GM21423 (cell line): Measurements from ENCODE around the gene PCDHA9.
"Not testable (repeated sequence)": the region's sequence is repeated elsewhere in the genome, so short reads cannot be mapped to it uniquely, and the experiment has no call there.

Source experiments
- ATAC-seq: cut with Tn5 transposase; IDR thresholded peaks from one replicate; pipeline ENCODE4 v1.9.1; 2021; ENCODE audit warnings: mild to moderate bottlenecking, moderate library complexity; ENCODE audit not compliant: unreplicated experiment

Gene PCDHA9

GRCh38 chr5:140848139-140849102 is at the start of gene PCDHA9:
Gene PCDHA9 (plus strand): TSS chr5:140848382. CDS start chr5:140848496, 114 bp downstream.
- not testable (repeated sequence) for ATAC-seq

GRCh38 chr5:140800816-140801493 is 47.2 kb upstream of the PCDHA9 start, which contains the start of gene PCDHA3:
Gene PCDHA3 (plus strand): TSS chr5:140801057.
- no peak for ATAC-seq

- no peak for ATAC-seq
Observed at GRCh38 chr5:140801494-140801841, 46.7 kb upstream of the PCDHA9 start.

- not testable (repeated sequence) for ATAC-seq
Observed at GRCh38 chr5:140802381-140802780, 45.8 kb upstream of the PCDHA9 start.

GRCh38 chr5:140802781-140803271 is 45.4 kb upstream of the PCDHA9 start:
- ATAC-seq, result no peak

- no peak for ATAC-seq
Observed at GRCh38 chr5:140806834-140807775, 41.1 kb upstream of the PCDHA9 start, which contains the start of gene PCDHA4. Gene PCDHA4 (plus strand): TSS chr5:140807068.

- not testable (repeated sequence) for ATAC-seq
Observed at GRCh38 chr5:140808241-140808888, 39.8 kb upstream of the PCDHA9 start.

GRCh38 chr5:140808889-140809291 is 39.3 kb upstream of the PCDHA9 start:
- no peak for ATAC-seq

- ATAC-seq, result no peak
Observed at GRCh38 chr5:140821375-140822280, 26.6 kb upstream of the PCDHA9 start, which contains the start of gene PCDHA5. Gene PCDHA5 (plus strand): TSS chr5:140821613.

GRCh38 chr5:140822281-140822629 is 25.9 kb upstream of the PCDHA9 start:
- ATAC-seq, result no peak

GRCh38 chr5:140822969-140823368 is 25.2 kb upstream of the PCDHA9 start:
- ATAC-seq, result not testable (repeated sequence)

GRCh38 chr5:140823475-140823874 is 24.7 kb upstream of the PCDHA9 start:
- no peak for ATAC-seq

- no peak for ATAC-seq
Observed at GRCh38 chr5:140827704-140828361, 20.3 kb upstream of the PCDHA9 start, which contains the start of gene PCDHA6. Gene PCDHA6 (plus strand): TSS chr5:140827960. CDS start chr5:140828092, 132 bp downstream.

GRCh38 chr5:140828362-140828737 is 19.8 kb upstream of the PCDHA9 start:
- ATAC-seq, result no peak

- ATAC-seq, result not testable (repeated sequence)
Observed at GRCh38 chr5:140829511-140830501, 18.4 kb upstream of the PCDHA9 start.

- ATAC-seq, result no peak
Observed at GRCh38 chr5:140833993-140834392, 14.2 kb upstream of the PCDHA9 start, which contains the start of gene PCDHA7. Gene PCDHA7 (plus strand): TSS chr5:140834269. CDS start chr5:140834384, 115 bp downstream.

GRCh38 chr5:140834439-140835008 is 13.7 kb upstream of the PCDHA9 start:
- ATAC-seq, result not testable (repeated sequence)
